GM10266 (cell line): ENCODE data around the gene APOBEC3F.

ENCODE experiments used
- DNase-seq: peaks from one replicate; pipeline ENCODE4 v3.0.0; 2012; ENCODE audit errors: extremely low spot score
- TF ChIP-seq, protein P1 (sequence below): IDR thresholded peaks from 2 replicates; pipeline ENCODE4 v1.5.1; 2012; ENCODE audit warnings: mild to moderate bottlenecking, low read depth; ENCODE audit not compliant: control insufficient read depth, insufficient read depth; ENCODE audit errors: missing control alignments

The APOBEC3F gene

GRCh38 chr22:39080052-39080762 lies 39.5 kb downstream of the APOBEC3F start:
- DNase-seq, result no peak
- TF ChIP-seq, protein P1, sequence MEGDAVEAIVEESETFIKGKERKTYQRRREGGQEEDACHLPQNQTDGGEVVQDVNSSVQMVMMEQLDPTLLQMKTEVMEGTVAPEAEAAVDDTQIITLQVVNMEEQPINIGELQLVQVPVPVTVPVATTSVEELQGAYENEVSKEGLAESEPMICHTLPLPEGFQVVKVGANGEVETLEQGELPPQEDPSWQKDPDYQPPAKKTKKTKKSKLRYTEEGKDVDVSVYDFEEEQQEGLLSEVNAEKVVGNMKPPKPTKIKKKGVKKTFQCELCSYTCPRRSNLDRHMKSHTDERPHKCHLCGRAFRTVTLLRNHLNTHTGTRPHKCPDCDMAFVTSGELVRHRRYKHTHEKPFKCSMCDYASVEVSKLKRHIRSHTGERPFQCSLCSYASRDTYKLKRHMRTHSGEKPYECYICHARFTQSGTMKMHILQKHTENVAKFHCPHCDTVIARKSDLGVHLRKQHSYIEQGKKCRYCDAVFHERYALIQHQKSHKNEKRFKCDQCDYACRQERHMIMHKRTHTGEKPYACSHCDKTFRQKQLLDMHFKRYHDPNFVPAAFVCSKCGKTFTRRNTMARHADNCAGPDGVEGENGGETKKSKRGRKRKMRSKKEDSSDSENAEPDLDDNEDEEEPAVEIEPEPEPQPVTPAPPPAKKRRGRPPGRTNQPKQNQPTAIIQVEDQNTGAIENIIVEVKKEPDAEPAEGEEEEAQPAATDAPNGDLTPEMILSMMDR, result no peak

GRCh38 chr22:39081016-39081415 lies 40.4 kb downstream of the APOBEC3F start:
- DNase-seq, result no peak
- TF ChIP-seq, protein P1, result no peak

DNA sequence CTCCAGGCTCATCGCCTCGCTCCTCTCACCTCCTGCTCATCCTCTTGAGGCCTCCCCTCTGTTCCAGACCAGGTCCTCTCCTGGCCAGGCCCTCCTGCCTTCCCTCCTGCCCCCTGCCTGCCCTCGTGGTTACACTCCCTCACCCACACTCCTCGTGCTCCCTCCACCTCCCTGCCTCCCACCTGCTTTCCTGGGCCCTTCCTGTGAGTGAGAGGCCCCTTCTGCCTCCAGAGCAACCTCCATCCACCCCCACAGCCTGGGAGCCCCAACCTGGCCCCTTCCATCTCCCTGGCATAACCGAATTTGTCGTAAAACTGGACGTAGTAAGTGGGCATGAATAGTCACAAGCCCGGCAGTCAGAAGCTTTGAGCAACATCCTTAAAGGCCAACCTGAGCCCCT lies 40.9 kb downstream of the APOBEC3F start:
- no peak for DNase-seq
- TF ChIP-seq, protein P1, result no peak

DNA sequence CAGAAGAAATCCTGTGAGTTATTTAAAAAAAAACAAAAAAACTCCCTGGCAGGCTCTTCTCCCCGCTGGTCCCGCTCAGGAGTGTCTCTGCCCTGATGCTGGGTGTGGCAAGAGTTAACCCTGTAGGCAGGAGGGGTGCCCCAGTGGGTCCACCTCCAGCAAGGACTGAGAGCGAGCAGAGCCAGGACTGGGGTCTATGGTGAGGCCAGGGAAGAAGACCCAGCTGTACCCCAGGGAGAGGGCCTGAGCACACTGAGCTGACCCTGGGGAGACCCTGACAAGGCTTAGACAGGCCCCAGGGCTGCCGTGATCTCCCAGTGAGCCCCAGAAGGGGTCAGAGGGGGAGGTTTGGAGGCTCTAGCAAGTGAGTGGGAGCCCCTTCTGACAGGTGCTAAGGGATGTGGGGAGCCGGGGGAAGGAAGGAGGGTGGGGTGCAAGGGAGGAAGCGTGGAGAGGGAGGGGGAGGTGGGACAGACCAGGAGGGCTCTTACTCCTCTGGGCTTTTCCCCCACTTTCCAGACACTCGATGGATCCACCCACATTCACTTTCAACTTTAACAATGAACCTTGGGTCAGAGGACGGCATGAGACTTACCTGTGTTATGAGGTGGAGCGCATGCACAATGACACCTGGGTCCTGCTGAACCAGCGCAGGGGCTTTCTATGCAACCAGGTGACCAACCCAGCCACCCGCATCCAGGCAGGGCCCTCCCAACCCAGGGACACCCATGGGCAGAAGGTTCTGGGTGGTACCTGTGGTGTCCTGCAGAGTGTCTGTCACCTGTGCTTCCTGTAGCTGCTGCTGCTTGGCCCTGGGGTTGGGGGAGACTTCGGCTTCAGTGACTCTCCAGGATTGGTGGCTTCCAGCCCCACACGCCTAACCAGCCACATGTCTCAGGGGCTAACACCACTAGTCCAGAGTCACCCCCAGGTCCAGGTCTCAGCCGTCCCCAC lies 42.8 kb downstream of the APOBEC3F start:
- DNase-seq, result no peak
- TF ChIP-seq, protein P1, result no peak

DNA sequence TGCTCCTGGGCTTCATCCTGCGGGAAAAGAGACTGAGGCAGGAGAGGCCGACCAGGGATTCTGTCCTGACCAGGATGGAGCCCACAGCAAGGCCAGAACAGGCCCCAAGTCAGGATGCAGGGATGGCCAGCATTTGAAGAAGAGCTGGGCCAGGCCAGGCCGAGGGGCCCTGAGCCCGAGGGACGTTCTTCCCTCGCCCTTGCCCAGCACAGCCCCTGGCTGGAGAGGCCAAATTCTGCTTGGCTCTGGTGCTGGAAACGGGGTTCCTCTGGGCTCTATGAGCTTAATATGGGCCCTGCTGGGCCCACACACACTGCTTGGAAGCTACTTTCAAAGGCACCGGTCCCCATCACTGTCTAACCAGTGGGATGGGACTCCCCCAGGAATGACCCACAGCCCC lies 44.0 kb downstream of the APOBEC3F start:
- no peak for DNase-seq
- TF ChIP-seq, protein P1, result no peak

GRCh38 chr22:39087098-39087497 lies 46.4 kb downstream of the APOBEC3F start:
- TF ChIP-seq, protein P1, result no peak
- no peak for DNase-seq

DNA sequence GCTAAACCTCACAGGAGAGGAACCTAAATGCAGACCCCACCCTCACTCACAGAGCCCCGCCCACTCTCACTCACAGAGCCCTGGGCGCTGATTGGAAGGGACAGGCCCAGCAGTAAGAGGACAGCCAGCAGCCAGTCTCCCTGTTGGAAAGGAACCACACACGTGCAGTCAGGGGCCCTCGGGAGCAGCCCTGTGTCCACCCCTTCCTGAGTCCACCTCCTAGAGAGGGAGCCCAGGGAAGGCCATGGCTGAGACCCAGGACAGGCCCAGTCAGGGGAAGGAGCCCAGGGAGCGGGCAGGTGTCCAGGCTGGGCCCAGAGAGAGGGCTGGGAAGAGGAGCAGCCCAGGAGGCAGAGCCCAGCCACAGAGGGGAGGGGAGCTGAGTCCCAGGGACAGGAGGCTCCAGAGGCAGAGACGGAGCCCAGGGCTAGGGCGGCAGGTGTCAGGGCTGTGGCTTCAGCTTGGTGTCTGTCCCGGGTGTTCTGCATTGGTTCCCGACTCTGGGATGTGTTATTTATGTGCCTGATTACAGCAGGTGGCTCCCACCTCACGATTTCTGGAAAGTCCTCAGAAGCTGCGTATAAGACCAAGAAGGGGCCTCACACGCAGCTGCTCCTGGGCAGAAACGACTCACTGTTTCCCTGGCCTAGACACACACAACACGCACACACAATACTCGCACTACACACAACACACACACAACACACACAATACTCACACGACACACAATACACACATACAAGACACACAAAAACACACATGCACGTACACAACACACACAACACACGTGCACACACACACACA lies 47.4 kb downstream of the APOBEC3F start:
- DNase-seq, result no peak
- TF ChIP-seq, protein P1, result no peak
